Measurements from ENCODE around the gene SCN10A.

The SCN10A gene

GRCh38 chr3:38662544-38662943 is 153.5 kb downstream of the SCN10A start:
- ATAC-seq, result peak; percentile 28; the same call in 1 of the 3 replicates
- TF ChIP-seq ZNF70 (CRISPR knock-in tag; IDR thresholded peaks at IDR 0.05), result no peak
- TF ChIP-seq ZC3H10 (CRISPR knock-in tag; IDR thresholded peaks at IDR 0.05), result no peak
- no peak for TF ChIP-seq ZFP30 (CRISPR knock-in tag; IDR thresholded peaks at IDR 0.05)
- TF ChIP-seq GLIS3 (CRISPR knock-in tag; IDR thresholded peaks at IDR 0.05), result no peak
- TF ChIP-seq PATZ1 (CRISPR knock-in tag; IDR thresholded peaks at IDR 0.05; ENCODE audit: borderline replicate concordance), result no peak
- TF ChIP-seq ZNF565 (CRISPR knock-in tag; conservative IDR thresholded peaks at IDR 0.05; ENCODE audit: low read depth), result no peak
- TF ChIP-seq ARNTL (CRISPR knock-in tag; IDR thresholded peaks at IDR 0.05; ENCODE audit: borderline replicate concordance, low read depth), result no peak
- TF ChIP-seq RARB (CRISPR knock-in tag; IDR thresholded peaks at IDR 0.05), result no peak
- no peak for TF ChIP-seq ISL1 (CRISPR knock-in tag; IDR thresholded peaks at IDR 0.05)
- TF ChIP-seq POU6F1 (CRISPR knock-in tag; IDR thresholded peaks at IDR 0.05; ENCODE audit: borderline replicate concordance, low read depth), result no peak
- TF ChIP-seq ESRRG (CRISPR knock-in tag; IDR thresholded peaks at IDR 0.05), result no peak
- TF ChIP-seq CSRNP3 (CRISPR knock-in tag; IDR thresholded peaks at IDR 0.05), result no peak
- TF ChIP-seq CSDC2 (CRISPR knock-in tag; IDR thresholded peaks at IDR 0.05), result no peak
- no peak for TF ChIP-seq TOX (CRISPR knock-in tag; IDR thresholded peaks at IDR 0.05; ENCODE audit: borderline replicate concordance)
- no peak for TF ChIP-seq ZFP3 (CRISPR knock-in tag; IDR thresholded peaks at IDR 0.05)

GRCh38 chr3:38658841-38659240 is 157.2 kb downstream of the SCN10A start:
- ATAC-seq, result no peak
- TF ChIP-seq ARNTL (CRISPR knock-in tag; IDR thresholded peaks at IDR 0.05; ENCODE audit: borderline replicate concordance, low read depth), result no peak
- no peak for TF ChIP-seq TOX (CRISPR knock-in tag; IDR thresholded peaks at IDR 0.05; ENCODE audit: borderline replicate concordance)
- TF ChIP-seq TSHZ2 (CRISPR knock-in tag; IDR thresholded peaks at IDR 0.05), result no peak
- TF ChIP-seq PPARA (CRISPR knock-in tag; IDR thresholded peaks at IDR 0.05; ENCODE audit: borderline replicate concordance), result no peak
- no peak for TF ChIP-seq CSDC2 (CRISPR knock-in tag; IDR thresholded peaks at IDR 0.05)
- no peak for TF ChIP-seq ISL1 (CRISPR knock-in tag; IDR thresholded peaks at IDR 0.05)
- TF ChIP-seq PATZ1 (CRISPR knock-in tag; IDR thresholded peaks at IDR 0.05; ENCODE audit: borderline replicate concordance), result no peak
- TF ChIP-seq RARB (CRISPR knock-in tag; IDR thresholded peaks at IDR 0.05), result no peak
- TF ChIP-seq ZFP3 (CRISPR knock-in tag; IDR thresholded peaks at IDR 0.05), result no peak
- TF ChIP-seq ZC3H10 (CRISPR knock-in tag; IDR thresholded peaks at IDR 0.05), result no peak
- no peak for TF ChIP-seq CREB5 (CRISPR knock-in tag; IDR thresholded peaks at IDR 0.05; ENCODE audit: low read depth)

- ATAC-seq, result no peak
- TF ChIP-seq BACH2 (CRISPR knock-in tag; IDR thresholded peaks at IDR 0.05; ENCODE audit: borderline replicate concordance), result no peak
- TF ChIP-seq ZFP30 (CRISPR knock-in tag; IDR thresholded peaks at IDR 0.05), result no peak
- TF ChIP-seq CSRNP3 (CRISPR knock-in tag; IDR thresholded peaks at IDR 0.05), result no peak
- no peak for TF ChIP-seq ARNTL (CRISPR knock-in tag; IDR thresholded peaks at IDR 0.05; ENCODE audit: borderline replicate concordance, low read depth)
- no peak for TF ChIP-seq ZNF8 (CRISPR knock-in tag; IDR thresholded peaks at IDR 0.05)
- no peak for TF ChIP-seq TOX (CRISPR knock-in tag; IDR thresholded peaks at IDR 0.05; ENCODE audit: borderline replicate concordance)
- TF ChIP-seq ZNF565 (CRISPR knock-in tag; conservative IDR thresholded peaks at IDR 0.05; ENCODE audit: low read depth), result no peak
- TF ChIP-seq SNAI2 (CRISPR knock-in tag; IDR thresholded peaks at IDR 0.05), result no peak
- no peak for TF ChIP-seq GLIS3 (CRISPR knock-in tag; IDR thresholded peaks at IDR 0.05)
- TF ChIP-seq CREB5 (CRISPR knock-in tag; IDR thresholded peaks at IDR 0.05; ENCODE audit: low read depth), result no peak
Measured at GRCh38 chr3:38657369-38657768, 158.6 kb downstream of the SCN10A start.

Measured in SK-N-SH treated with all-trans-retinoic acid at 6 μM for 48 hours (cell line).